T-helper 2 cell treated with Interferon-gamma antibody and Interleukin-4, amounts not matched to agents 5 μg/mL and 100 μg/mL, for 36 hours (primary cell): ENCODE data around the gene ZNF778.

Source experiments
- DNase-seq: peaks from one replicate; pipeline ENCODE4 v3.0.0; 2021; ENCODE audit warnings: low spot score
- H3K27ac Mint-ChIP-seq: one replicate; pipeline ENCODE4 v1.8.0; 2021; ENCODE audit warnings: mild to moderate bottlenecking, mixed read lengths
- H3K27me3 Mint-ChIP-seq: one replicate; pipeline ENCODE4 v1.8.0; 2021; ENCODE audit warnings: low read depth, mixed read lengths
- H3K36me3 Mint-ChIP-seq: one replicate; pipeline ENCODE4 v1.8.0; 2021; ENCODE audit warnings: low read depth, mixed read lengths
- H3K4me1 Mint-ChIP-seq: one replicate; pipeline ENCODE4 v1.8.0; 2021; ENCODE audit warnings: low read depth, mixed read lengths
- H3K4me3 Mint-ChIP-seq: one replicate; pipeline ENCODE4 v1.8.0; 2022; ENCODE audit warnings: mild to moderate bottlenecking, moderate library complexity, mixed read lengths
- H3K9me3 Mint-ChIP-seq: one replicate; pipeline ENCODE4 v1.8.0; 2021; ENCODE audit warnings: mixed read lengths

The ZNF778 gene

DNA sequence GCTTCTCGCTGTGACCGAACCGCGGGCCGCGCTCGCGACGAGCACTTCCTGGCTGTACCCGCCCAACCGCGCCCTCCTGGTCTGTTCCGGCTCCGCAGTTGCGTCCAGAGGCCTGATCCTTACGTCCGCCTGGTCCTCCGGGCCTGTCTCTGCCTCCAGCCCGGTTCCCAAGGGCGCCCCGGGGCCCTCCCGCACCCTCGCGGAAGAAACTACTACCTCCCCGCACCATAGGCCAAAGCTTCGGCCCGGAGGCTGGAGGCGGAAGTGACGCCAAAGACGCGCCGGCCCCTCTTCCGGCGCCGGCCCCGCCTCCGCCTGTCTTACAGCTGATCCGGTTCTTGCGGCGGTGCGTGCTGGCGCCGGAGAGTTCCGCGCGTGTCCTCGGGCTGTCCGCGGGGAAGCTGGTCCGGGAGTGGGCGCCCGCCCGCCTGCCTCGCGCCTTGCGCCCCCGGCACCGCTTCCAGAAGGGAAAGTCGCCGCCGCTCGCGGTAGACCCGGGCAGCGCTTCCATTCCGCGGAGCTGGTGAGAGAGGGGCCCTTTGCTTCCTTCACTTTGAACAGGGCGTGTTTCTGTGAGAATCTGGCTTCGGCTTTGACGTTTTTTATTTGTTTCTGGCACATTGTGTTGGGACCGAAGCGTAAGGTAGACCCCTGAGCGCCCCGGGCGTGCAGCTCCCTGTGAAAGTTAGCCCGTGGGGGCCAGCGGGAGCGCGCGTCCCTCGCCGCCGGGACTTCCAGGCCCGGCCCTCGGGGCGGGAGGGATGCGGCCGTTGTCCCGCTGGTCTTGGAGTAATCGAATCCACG lies at the start of gene ZNF778:
TSS of gene ZNF778 (plus strand) at position 316 of the 804 bp plus-strand sequence. CDS start 3,425 bp downstream, outside the sequence.
- Mint-ChIP-seq H3K4me3 (peak within 1 kb of the TSS; percentile 88), H3K4me1 (peaks cover 13% of the 10 kb centered on the region), H3K36me3 (peaks cover 4% of the 10 kb centered on the region), H3K27ac (peak within 1 kb of the TSS; percentile 90), H3K9me3 (no peaks in the 10 kb centered on the region), H3K27me3 (peaks cover 3% of the 10 kb centered on the region)
- peak; percentile 85 for DNase-seq

GRCh38 chr16:89168381-89169189 lies 48.9 kb upstream of the ZNF778 start:
- Mint-ChIP-seq H3K9me3 (no peaks in the 10 kb centered on the region), H3K4me3 (no peak overlapping the region), H3K36me3 (no peaks in the 10 kb centered on the region), H3K27ac (no peak overlapping the region), H3K27me3 (no peaks in the 10 kb centered on the region), H3K4me1 (peaks cover 5% of the 10 kb centered on the region)
- DNase-seq = no peak

DNA sequence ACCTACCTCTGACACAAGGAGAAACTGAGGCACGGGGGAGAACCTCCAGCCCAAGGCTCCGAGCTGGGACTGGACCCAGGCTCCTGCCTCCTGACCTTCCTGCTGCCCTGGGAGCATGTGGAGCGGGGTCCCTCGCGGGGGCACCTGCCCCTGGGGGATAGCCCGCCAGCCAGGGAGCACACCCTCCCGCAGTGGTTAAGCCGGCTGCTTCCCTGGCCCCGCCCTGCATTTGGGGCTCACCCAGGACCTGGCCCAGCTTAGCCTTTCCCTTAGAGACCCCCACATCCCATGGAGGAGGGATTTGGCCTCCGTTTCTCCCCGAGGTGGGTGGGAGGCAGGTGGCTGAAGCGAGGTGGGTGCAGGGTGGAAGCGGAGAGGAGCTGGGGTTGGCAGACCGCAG lies 47.7 kb upstream of the ZNF778 start:
- Mint-ChIP-seq H3K27ac (no peak overlapping the region), H3K9me3 (no peaks in the 10 kb centered on the region), H3K4me1 (peaks cover 5% of the 10 kb centered on the region), H3K4me3 (no peak overlapping the region), H3K27me3 (no peaks in the 10 kb centered on the region), H3K36me3 (no peaks in the 10 kb centered on the region)
- DNase-seq = no peak

GRCh38 chr16:89170346-89171215 lies 46.9 kb upstream of the ZNF778 start:
- Mint-ChIP-seq H3K27ac (no peak overlapping the region), H3K27me3 (no peaks in the 10 kb centered on the region), H3K4me1 (peaks cover 5% of the 10 kb centered on the region), H3K4me3 (peak overlapping the region; percentile 68), H3K9me3 (no peaks in the 10 kb centered on the region), H3K36me3 (no peaks in the 10 kb centered on the region)
- no peak for DNase-seq

DNA sequence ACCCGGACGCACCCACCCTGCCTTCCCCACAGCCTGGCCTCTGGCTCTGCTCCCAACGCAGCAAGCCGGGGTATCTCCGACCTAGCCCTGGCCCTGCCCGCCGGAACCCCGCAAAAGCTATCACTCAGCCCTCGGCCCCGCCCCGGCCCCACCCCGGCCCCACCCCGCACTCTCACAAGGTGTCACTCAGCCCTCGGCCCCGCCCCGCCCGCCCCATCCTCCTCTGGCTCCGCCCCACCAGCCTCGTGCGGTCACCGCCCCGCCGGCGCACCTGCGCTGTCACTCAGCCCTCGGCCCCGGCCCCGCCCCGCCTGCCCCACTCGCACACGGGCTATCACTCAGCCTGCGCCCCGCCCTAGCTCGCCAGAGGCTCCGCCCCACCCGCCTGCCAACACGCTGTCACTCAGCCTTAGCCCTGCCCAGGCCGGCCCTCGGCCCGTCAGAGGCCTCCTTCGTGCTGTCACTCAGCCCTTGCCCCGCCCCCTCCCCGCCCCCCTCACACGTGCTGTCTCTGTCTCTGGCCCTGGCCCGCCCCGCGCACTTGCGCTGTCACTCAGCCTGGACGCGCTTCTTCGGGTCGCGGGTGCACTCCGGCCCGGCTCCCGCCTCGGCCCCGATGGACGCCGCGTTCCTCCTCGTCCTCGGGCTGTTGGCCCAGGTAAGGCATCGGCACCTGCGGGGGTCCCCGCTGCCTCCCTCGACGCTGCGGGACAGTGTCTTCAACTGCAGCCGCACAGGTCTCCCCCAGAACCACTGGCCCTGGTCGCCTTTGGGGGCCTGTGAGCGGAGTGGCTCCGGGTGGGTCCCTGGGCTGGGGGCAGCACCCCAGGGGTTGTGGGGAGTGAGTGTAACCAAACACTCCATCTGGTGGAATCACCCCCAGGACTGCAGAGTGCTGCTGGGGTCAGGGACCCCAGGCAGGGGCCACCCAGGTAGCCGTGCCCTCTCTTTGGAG lies 46.0 kb upstream of the ZNF778 start, which contains the start of gene CDH15:
TSS of gene CDH15 (plus strand) at position 533 of the 955 bp plus-strand sequence. CDS start at position 617, 84 bp downstream.
- H3K27ac Mint-ChIP-seq = no peak within 1 kb of the TSS
- no peaks in the 10 kb centered on the region for H3K9me3 Mint-ChIP-seq
- peak within 1 kb of the TSS; percentile 68 for H3K4me3 Mint-ChIP-seq
- peak; percentile 88 for DNase-seq
- H3K36me3 Mint-ChIP-seq = no peaks in the 10 kb centered on the region
- H3K27me3 Mint-ChIP-seq = no peaks in the 10 kb centered on the region
- peaks cover 5% of the 10 kb centered on the region for H3K4me1 Mint-ChIP-seq

GRCh38 chr16:89172171-89172527 lies 45.4 kb upstream of the ZNF778 start:
- Mint-ChIP-seq H3K4me1 (peaks cover 5% of the 10 kb centered on the region), H3K4me3 (no peak overlapping the region), H3K27me3 (no peaks in the 10 kb centered on the region), H3K36me3 (no peaks in the 10 kb centered on the region), H3K27ac (no peak overlapping the region), H3K9me3 (no peaks in the 10 kb centered on the region)
- no peak for DNase-seq

GRCh38 chr16:89172528-89173173 lies 44.9 kb upstream of the ZNF778 start:
- Mint-ChIP-seq H3K9me3 (no peaks in the 10 kb centered on the region), H3K4me1 (peaks cover 5% of the 10 kb centered on the region), H3K27me3 (no peaks in the 10 kb centered on the region), H3K27ac (no peak overlapping the region), H3K4me3 (no peak overlapping the region), H3K36me3 (no peaks in the 10 kb centered on the region)
- DNase-seq = no peak

DNA sequence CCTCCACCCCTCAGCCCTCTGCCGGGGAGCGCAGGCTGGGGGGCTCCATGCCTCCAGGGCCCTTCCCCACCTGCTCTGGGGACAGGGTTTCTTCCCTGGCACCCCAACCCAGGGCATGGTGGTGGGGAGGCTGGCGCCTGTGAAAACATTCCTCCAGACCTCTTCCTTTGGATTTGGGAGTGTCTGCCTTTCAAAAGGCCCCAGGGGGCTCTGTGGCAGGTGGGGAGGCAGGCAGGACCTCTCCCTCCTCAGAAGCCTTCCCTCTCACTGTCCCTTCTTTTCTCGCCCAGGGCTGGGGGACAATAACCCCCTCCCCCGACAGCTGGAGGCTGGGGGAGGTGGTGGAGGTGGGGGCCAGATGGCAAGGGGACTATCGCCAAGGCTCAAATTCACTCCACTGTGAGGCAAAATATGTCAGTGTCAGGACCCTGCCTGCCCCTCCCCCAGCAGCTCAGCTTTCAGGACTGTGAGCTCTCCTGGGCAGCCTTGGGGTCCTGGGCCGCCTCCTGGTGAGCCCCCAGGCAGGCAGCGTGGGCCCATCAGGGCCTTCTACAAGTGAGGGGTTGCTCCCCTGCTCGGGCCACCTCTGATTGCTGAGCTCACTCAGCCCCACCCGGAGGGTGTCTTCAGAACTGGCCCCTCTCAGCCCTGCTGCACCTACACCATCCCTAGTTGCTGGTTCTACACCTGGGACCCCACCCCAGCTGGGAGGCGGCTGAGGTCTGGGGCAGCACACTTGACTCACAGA lies 44.2 kb upstream of the ZNF778 start:
- Mint-ChIP-seq H3K4me3 (no peak overlapping the region), H3K27ac (no peak overlapping the region), H3K27me3 (no peaks in the 10 kb centered on the region)

DNA sequence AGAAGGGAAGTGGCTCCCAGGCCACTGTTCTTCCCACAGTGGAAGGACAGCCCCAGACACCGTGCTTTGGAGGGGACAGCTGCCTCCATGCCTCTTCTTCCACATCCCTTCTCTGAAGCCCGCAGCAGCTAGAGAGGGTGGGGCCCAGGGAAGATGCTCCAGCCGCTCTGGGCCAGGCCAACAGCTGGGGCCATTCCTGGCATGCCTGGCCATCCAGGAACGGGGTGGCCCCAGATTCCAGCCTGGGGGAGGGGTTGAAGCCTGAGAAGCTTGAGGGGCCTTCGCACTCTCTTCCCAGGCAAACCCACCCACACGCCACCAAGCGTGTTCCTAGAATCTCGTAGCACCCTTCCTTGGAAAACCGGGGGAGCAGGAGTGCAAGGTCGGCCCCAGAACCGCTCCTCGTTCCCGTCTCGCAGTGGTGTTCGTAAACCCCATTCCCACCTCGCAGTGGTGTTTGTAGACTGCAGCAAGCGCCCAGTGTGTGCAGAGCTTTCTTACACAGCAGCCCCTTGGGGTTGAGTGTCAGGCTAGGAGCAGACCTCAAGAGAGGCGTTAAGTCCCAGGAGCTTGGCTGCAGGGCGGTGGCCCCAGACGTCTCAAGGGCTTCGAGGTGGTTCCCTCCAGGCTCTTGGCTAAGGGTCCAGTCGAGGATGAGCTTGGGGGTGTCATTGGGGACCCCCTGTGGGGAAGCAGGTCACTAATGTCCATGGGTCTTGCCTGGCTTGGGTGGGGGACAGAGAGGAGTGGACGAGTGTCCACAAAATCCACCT lies 43.3 kb upstream of the ZNF778 start:
- Mint-ChIP-seq H3K4me1 (peaks cover 5% of the 10 kb centered on the region), H3K36me3 (no peaks in the 10 kb centered on the region), H3K27ac (no peak overlapping the region), H3K27me3 (no peaks in the 10 kb centered on the region), H3K4me3 (no peak overlapping the region), H3K9me3 (no peaks in the 10 kb centered on the region)
- DNase-seq = no peak

More for the DNA sequence above, 44.2 kb upstream of the ZNF778 start:
- Mint-ChIP-seq H3K4me1 (peaks cover 5% of the 10 kb centered on the region), H3K9me3 (no peaks in the 10 kb centered on the region), H3K36me3 (no peaks in the 10 kb centered on the region)
- no peak for DNase-seq

DNA sequence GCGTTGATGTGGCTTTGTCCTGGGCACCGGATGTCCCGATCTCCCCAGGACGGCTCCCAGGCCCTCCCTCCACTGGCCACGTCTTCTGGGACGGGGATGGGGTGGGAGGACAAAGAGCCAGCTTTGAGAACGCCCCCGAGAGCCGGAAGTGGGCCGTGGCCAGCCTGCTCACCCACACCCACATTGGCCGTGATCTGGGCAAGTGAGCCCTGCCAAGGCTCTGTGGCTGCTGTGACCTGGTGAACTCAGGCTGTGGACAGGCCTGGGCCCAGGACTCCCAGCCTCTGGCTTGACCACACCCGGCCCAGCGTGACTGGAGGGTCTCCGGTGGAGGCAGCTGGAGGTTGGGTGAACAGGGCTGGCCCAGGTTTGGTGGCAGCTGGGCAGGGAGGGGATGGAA lies 42.6 kb upstream of the ZNF778 start:
- Mint-ChIP-seq H3K27ac (no peak overlapping the region), H3K9me3 (no peaks in the 10 kb centered on the region), H3K36me3 (no peaks in the 10 kb centered on the region), H3K27me3 (no peaks in the 10 kb centered on the region), H3K4me1 (peaks cover 5% of the 10 kb centered on the region), H3K4me3 (no peak overlapping the region)
- DNase-seq = no peak

- no peaks in the 10 kb centered on the region for H3K36me3 Mint-ChIP-seq
- no peak overlapping the region for H3K4me3 Mint-ChIP-seq
- DNase-seq = no peak
- no peaks in the 10 kb centered on the region for H3K9me3 Mint-ChIP-seq
- H3K27ac Mint-ChIP-seq = no peak overlapping the region
- peaks cover 5% of the 10 kb centered on the region for H3K4me1 Mint-ChIP-seq
- no peaks in the 10 kb centered on the region for H3K27me3 Mint-ChIP-seq
These were observed 42.0 kb upstream of the ZNF778 start for GRCh38 chr16:89175280-89176146.
